GM19372 (cell line): ENCODE measurements around the gene EIF2S3.
"Not testable (repeated sequence)": the region's sequence is repeated elsewhere in the genome, so short reads cannot be mapped to it uniquely, and the experiment has no call there.

ENCODE experiments used
- ATAC-seq: cut with Tn5 transposase; IDR thresholded peaks from one replicate; pipeline ENCODE4 v1.9.1; 2021; ENCODE audit warnings: mild to moderate bottlenecking, low read depth, moderate library complexity; ENCODE audit not compliant: unreplicated experiment

Gene EIF2S3

DNA sequence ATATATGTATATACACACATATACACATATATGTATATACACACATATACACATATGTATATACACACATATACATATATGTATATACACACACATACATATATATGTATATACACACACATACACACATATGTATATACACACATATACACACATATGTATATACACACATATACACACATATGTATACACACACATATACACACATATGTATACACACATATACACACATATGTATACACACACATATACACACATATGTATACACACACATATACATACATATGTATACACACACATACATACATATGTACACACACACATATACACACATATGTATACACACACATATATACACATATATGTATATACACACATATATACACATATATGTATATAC, 8.7 kb upstream of the EIF2S3 start:
- ATAC-seq = not testable (repeated sequence)

DNA sequence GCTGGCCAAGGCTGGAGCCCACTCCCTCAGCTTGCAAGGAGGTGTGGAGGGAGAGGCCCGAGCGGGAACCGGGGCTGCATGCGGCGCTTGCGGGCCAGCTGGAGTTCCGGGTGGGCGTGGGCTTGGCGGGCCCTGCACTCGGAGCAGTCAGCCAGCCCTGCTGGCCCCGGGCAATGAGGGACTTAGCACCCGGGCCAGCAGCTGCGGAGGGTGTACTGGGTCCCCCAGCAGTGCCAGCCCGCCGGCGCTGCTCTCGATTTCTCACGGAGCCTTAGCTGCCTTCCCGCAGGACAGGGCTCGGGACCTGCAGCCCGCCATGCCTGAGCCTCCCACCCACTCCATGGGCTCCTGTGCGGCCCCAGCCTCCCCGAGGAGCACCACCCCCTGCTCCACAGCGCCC, 5.1 kb upstream of the EIF2S3 start:
- not testable (repeated sequence) for ATAC-seq

DNA sequence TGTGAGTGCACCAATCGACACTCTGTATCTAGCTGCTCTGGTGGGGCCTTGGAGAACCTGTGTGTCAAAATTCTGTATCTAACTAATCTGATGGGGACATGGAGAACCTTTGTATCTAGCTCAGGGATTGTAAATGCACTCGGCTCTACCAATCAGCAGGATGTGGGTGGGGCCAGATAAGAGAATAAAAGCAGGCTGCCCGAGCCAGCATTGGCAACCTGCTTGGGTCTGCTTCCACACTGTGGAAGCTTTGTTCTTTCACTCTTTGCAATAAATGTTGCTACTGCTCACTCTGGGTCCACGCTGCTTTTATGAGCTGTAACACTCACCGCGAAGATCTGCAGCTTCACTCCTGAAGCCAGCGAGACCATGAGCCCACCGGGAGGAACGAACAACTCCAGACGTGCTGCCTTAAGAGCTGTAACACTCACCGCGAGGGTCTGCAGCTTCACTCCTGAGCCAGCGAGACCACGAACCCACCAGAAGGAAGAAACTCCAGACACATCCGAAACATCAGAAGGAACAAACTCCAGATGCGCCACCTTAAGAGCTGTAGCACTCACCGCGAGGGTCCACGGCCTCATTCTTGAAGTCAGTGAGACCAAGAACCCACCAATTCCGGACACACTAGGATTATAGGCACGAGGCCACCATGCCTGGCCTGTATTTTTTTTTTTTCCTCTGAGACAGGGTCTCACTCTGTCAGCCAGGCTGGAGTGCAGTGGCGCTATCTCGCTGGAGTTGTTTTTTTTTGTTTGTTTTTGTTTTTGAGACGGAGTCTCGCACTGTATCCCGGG, 4.0 kb upstream of the EIF2S3 start:
- not testable (repeated sequence) for ATAC-seq

DNA sequence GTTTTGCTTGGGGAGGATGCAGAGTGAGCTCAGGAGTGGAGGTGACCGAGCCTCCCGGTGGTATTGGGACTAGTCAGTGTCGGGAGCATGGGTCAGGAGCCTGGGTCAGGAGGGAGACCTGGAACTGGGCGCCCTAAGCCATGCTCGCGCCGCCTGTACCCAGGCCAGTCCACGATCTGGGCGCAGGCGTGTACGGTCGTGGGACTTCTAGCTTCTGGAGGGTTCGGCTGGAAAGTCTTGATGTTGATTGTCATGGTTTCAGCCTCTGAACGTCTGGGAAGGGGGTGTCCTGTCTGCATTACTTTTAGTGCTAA, 244 bp downstream of the EIF2S3 start:
- peak; percentile 8 for ATAC-seq

DNA sequence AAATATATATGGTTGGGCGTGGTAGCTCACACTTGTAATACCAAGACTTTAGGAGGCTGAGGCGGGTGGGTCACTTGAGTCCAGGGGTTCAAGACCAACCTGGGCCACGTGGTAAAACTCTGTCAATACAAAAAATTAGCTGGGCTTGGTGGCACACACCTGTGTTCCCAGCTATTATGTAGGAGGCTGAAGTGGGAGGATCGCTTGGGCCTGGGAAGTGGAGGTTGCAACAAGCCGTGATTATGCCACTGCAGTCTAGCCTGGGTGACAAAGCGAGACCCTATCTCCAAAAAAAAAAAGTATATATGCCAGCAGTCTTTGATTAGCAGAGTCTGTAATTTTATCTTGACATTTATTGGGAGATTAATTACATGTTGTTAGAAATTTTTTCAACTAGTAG, 8.7 kb downstream of the EIF2S3 start:
- no peak for ATAC-seq

DNA sequence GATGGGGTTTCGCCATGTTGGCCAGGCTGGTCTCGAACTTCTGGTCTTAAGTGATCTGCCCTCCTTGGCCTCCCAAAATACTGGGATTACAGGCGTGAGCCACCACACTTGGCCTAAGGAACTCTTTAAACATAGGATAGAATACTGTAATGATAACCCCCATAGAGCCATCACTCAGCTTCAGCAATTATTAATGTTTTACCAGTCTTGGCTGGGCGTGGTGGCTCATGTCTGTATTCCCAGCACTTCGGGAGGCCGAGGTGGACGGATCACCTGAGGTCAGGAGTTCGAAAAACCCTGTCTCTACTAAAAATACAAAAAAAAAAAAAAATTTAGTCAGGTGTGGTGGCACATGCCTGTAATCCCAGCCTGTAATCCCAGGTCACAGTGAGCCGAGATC, 15.1 kb downstream of the EIF2S3 start:
- ATAC-seq = no peak

DNA sequence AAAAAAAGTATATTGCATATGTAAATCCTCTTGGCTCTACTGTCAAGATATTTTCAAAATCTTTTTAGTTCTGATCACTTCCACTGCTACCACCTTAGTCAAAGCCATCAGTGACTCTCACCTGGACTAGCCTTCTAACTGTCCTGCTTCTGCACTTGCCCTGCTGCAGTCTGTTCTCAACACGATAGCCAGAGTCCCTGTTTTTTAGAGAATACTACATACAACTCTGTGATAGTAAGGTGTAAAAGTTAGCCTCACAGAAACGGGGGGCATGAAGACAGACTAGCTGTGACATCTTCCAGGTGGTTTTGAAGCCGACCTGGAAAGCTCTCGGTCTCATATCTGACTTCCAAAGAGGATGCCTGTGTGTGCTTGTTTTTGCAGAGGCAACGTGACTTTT, 24.7 kb downstream of the EIF2S3 start:
- no peak for ATAC-seq

DNA sequence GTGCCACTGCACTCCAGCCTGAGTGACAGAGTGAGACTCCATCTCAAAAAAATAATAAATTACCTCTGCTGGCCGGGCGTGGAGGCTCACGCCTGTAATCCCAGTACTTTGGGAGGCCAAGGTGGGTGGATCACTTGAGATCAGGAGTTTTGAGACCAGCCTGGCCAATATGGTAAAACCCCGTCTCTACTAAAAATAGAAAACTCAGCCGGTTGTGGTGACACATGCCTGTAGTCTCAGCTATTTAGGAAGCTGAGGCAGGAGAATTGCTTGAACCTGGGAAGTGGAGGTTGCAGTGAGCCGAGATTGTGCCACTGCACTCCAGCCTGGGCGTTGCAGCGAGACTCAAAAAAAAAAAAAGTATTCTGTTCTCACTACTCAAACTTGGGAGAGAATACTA, 25.5 kb downstream of the EIF2S3 start:
- ATAC-seq = not testable (repeated sequence)

DNA sequence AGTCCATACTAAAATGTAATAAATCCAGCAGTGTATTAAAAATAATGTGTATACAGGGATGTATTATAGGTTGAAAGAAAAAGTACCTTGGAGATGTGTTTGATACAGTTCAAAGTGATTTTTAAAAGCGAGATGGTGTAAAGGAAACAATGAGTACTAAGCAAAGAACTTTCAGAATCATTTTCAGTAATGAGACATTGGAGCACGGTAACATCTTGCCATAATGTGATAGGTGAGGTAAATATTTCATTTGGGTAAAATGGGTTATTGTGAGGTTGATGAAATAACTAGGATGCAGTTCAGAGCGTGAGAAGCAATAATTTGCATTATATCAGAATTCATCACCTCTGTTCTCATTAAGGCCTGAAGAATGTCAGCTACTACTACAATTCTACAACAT, 25.9 kb downstream of the EIF2S3 start:
- ATAC-seq = no peak

DNA sequence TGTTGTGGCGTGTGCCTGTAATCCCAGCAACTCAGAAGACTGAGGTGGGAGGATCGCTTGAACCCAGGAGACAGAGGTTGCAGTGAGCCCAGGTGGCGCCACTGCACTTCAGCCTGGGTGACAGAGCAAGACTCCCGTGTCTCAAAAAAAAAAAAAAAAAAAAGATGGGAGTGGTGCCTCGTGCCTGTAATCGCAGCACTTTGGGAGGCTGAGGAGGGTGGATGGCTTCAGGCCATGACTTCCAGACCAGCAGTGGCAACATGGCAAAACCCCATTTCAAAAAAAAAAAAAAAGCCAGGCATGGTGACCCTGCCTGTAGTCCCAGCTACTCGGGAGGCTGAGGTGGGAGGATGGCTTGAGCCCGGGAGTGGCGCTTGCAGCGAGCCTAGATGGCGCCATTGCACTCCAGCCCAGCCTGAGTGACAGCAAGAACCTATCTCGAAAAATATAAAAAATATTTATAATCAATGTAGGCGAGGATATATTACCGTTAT, 27.0 kb downstream of the EIF2S3 start:
- ATAC-seq = peak; percentile 54

DNA sequence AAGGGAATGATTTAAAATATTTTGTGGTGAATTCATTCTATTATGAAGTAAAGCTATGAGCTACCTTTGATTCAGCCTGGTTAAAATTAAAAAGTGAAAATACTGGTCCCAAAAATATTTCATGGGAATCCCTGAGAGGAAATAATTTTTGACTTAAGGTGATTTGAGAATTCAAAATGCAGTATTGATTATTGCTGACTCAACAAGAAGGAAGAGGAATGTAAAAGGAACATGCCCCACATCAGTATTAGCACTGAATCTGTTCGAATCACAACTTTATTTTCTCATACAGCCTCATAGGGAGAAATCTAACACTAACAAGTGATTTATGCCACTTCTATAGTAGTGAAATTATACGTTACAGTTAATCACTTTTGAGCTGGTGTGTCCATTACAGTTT, 27.7 kb downstream of the EIF2S3 start:
- no peak for ATAC-seq

DNA sequence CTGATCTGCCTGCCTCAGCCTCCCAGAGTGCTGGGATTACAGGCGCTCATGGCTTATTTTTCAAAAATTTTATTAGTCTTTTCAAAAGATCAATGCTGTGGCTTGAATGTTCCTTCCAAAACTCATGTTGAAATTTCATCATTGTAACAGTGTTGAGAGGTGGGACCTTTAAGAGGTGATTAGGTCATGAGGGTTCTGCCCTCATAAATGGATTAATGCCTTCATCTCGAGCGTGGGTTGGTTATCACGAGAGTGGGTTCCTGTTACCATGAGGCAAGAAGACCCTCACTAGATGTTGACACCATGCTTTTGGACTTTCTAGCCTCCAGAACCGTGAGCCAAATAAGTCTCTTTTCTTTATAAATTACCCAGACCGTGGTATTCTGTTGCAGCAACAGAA, 30.3 kb downstream of the EIF2S3 start:
- no peak for ATAC-seq

DNA sequence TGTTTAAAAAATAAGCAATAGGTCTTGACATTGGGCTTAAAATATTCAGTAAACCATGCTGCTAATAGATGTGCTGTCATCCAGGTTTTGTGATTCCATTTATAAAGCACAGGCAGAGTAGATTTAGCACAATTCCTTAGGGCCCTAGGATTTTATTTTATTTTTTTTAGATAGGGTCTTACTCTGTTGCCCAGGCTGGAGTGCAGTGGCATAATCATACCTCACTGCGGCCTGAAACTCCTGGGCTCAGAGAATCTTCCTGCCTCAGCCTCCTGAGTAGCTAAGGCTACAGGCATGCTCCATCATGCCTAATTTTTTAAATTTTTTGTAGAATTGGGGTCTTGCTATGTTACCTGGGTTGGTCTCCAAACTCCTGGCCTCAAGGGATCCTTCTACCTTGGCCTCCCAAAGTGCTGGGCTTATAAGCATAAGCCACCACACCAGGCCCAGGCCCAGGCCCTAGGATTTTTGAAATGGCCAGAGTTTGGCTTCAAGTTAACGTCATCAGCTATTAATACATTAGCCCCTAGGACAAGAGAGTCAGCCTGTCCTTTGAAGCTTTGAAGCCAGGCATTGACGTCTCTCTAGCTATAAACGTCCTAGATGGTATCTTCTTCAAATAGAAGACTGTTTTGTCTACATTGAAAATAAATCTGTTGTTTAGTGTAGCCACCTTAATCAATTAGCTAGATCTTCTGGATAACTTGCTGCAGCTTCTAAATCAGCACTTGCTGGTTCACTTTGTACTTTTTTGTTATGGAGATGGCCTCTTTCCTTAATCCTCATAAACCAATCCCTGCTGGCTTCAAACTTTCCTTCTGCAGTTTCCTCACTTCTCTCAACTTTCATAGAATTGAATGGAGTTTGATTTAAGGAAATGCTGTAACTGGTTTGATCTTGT, 35.8 kb downstream of the EIF2S3 start:
- no peak for ATAC-seq

DNA sequence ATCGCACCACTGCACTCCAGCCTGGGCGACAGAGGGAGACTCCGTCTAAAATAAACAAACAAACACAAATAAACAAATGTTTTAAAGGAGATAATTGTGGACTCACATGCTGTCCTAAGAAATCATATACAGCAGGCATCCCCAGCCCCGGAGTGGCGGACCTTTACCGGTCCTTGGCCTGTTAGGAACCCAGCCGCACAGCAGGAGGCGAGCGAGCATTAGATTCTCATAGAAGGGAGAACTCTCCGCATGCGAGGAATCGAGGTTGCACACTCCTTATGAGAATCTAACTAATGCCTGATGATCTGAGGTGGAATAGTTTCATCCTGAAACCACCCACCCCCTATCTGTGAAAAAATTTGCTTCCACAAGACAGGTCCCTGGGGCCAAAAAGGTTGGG, 39.0 kb downstream of the EIF2S3 start:
- ATAC-seq = no peak

DNA sequence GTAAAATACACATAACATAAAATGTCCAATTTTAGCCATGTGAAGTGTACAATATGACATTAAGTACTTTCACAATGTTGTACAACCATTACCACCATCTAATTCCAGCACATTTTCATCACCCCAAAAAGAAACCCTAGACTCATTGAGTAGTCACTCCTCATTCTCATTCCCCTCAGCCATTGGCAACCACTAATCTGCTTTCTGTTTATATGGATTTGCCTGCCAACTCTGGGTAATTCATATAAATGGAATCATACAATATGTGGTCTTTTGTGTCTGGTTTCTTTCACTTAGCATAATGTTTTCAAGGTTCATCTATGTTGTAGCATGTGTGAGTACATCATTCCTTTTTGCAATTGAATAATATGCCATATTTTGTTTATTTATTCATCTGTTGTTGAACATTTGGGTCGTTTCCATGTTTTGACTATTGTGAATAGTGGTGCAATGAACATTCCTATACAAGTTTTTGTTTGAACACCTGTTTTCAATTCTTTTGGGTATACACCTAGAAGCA, 43.0 kb downstream of the EIF2S3 start:
- no peak for ATAC-seq

DNA sequence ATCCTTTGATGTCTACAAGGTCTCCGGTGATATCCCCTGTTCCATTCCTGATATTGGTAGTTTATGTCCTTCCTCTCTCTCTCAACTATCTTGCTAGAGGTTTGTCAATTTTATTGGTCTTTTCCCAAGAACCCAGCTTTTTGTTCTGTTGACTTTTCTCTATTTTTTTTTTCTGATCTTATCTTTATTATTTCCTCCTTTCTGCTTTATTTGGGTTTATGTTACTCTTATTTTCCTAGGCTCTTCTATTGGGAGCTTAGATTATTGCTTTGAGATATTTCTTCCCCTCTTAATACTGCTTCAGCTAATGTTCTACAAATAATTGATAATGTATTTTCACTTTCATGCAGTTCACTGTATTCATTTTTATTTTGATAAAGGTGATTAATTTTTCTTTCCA, 44.2 kb downstream of the EIF2S3 start:
- no peak for ATAC-seq

DNA sequence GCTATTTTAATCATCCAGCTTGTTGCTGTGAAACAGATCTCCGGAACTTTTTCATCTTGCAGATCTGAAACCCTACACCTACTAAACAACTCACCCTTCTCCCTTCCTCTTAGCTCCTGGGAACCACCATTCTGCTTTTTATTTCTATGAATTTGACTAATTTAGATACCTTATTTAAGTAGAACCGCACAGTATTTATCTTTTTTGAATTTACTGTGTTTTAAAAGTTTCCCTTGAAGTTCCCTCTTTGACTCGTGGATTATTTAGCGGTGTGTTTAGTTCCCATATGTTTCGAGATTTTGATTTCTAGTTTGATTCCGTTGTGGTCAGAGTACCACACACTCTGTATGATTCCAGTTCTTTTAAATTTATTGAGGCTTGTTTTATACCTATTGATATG, 44.6 kb downstream of the EIF2S3 start:
- ATAC-seq = no peak

DNA sequence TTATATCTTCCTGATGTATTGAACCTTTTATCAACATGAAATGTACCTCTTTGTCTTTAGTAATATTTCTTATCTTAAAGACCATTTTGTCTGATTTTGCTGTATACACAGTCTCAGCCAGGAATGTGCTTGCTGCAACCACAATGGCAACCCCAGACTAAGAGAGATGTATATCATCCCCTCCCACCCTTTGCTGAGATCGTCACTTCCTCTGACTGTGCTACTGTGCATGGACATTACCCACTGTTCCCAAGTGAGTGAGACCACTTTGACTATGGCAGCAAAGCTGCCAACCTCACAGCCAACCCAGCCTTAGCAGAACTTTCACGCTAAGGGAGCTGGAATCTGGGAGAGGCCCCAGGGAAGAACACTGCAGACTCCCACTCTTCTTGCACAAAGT, 46.0 kb downstream of the EIF2S3 start:
- no peak for ATAC-seq

DNA sequence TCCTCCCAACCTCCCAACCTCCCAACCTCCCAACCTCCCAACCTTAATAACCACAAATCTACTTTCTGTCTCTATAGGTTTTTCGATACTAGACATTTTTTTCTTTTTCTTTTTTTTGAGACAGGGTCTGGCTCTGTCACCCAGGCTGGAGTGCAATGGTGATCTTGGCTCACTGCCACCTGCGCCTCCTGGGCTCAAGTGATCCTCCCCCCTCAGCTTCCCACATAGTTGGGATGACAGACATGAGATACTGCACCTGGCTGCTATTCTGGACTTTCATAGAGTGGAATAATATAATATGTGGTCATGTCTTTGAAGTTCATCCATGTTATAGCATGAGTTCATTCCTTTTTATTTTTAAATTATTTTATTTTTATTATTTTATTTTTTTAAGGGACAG, 55.3 kb downstream of the EIF2S3 start:
- ATAC-seq = no peak

DNA sequence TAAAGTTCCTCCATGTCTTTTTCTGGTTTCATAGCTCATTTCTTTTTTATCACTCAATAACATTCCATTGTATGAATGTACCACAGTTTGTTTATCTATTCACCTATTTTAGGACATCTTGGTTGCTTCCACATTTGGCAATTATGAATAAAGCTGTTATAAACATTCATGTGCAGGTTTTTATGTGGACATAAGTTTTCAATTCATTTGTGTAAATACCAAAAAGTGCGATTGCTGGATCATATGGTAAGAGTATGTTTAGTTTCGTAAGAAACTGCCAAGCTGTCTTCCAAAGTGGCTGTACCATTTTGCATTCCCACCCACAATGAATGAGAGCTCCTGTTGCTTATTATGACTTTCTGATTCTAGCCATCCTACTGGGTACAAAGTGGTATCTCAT, 58.4 kb downstream of the EIF2S3 start:
- ATAC-seq = no peak

DNA sequence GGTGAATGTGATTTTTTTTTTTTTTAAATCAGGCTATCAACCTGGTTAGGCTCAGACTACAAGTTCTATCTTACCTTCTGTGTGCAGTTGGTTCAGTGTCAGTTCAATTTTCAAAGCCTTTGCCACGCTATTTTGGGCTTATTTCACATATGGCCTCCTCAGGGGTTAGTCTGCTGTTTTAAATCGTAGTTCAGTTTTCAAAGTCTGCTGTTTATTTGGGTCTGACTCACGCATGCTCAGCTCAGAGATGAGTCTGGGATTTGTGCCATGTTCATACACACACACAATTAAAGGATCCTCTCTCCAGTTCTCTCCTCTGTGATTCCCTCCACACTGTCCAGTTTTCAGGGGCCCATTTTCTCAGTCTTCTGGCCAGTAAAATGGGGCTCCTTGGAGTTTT, 62.5 kb downstream of the EIF2S3 start:
- no peak for ATAC-seq
